NOMO-1 treated with dmso at 0.1 percent for 144 hours (cell line): Measurements from ENCODE around the gene PTGFR.

Source experiments
- DNase-seq: peaks from one replicate; lab custom pipeline; 2025; ENCODE audit not compliant: unreplicated experiment; lab: John Stamatoyannopoulos, UW

The PTGFR gene

DNA sequence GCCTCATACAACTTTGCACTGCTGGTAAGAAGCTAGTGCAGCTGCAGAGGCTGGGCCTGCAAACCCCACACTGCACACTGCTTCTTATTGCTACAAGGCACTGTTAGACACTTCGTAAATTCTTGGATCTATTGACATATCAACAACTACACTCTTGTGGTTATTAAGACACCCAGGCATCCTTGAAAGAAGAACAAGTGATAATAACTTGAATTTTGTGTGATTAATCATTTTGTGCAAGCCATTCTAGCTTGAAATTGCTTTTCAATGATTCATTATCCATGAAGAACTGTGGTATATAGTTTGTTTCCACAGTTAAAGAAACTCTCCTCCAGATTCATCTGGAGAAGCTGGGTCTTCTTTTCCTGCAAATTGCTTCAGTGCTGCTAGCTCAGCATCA lies 95.8 kb downstream of the PTGFR start:
- DNase-seq: no peak

DNA sequence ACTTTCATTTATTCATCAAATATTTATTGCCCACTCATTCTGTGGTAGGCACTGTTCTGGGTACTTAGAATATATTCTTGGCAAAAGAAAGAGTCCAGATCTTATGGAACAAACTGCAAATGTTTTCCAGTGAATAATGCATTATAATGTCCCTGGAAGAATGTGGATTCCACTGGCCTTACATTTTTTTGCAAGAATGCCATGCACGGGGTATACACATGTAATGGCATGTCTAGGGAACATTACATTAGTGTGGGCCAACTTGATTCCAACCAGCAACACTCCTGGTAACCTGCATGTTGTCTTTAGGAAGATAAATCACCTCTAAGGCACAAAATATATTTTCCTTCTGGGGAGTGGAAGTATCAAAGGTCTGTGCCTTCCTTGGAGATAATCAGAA lies 96.4 kb downstream of the PTGFR start:
- DNase-seq: no peak
